Measurements from ENCODE around the gene SLC6A11. TPM values are rescaled to one million over a fixed set of nuclear protein-coding genes. Genes with fewer than 3 reads are reported as not detected.

The SLC6A11 gene
- total RNA-seq: not detected
- polyA plus RNA-seq: under 1 TPM in 1 of 3 donors, not detected in 2; 0.06 TPM
- long read RNA-seq, donor 1: 0 reads
- long read RNA-seq, donor 2: 0 reads

DNA sequence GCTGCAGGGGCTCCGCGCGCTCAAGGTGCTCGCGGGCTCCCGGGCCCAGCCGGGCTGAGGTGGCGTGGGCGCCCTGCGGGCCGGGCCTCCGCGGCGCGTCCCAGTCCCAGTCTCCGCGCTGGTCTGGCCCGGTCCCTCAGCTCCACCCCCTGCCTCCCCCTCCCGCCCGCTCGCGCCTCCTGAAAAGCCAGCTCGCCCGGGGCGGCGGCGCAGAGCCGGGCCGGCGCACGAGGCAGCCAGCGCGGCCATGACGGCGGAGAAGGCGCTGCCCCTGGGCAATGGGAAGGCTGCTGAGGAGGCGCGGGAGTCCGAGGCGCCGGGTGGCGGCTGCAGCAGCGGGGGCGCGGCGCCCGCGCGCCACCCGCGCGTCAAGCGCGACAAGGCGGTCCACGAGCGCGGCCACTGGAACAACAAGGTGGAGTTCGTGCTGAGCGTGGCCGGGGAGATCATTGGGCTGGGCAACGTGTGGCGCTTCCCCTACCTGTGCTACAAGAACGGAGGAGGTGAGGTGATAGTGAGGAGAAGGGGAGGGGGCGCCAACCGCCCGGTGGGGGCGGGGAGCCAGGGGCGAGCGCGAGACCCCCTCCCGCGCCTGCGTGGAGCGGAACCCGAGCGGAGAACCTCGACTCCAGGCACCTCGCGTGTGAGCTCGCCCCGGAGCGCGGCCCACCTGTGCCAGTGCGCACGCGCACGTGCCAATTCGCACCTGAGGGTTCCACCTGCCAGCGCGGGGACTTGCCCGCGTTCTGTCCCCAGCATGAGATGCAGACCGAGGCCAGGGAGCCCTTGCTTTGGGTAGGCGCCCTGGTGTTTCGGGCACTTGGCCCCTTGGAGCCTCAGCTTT is at the start of gene SLC6A11:
Gene SLC6A11, plus strand, starts transcription at position 210 of the 844 bp plus-strand sequence. Its CDS starts 38 bp downstream, at position 248.
- peaks cover 5 to 37% (median 6%) of the 10 kb centered on the region in 3 donors for H3K27me3 ChIP-seq (ENCODE audit: insufficient read depth in 3 of 3, low read length in 2 of 3)
- H3K4me3 ChIP-seq: peak within 1 kb of the TSS; percentile 52

GRCh38 chr3:10768708-10769394 is 47.2 kb upstream of the SLC6A11 start:
- Histone ChIP-seq H3K27me3 (ENCODE audit: insufficient read depth in 3 of 3, low read length in 2 of 3) (peaks cover 0 to 63% (median 15%) of the 10 kb centered on the region in 3 donors), H3K4me3 (no peak overlapping the region), H3K36me3 (ENCODE audit: insufficient read depth in 1 of 2, low read depth in 1 of 2) (no peaks in the 10 kb centered on the region), H3K9me3 (no peaks in the 10 kb centered on the region), H3K27ac (no peak overlapping the region), H3K4me1 (no peaks in the 10 kb centered on the region)
- WGBS, 3 donors: 69 to 75% (median 72%) methylated on average over 10 of the region's 10 CpGs
- no peak for ATAC-seq
- intact Hi-C loops (cut with DNase I): no loop called here
- no peak for TF ChIP-seq CTCF (IDR thresholded peaks at IDR 0.05)
- no peak for DNase-seq

More for the DNA sequence above, at the start of gene SLC6A11:
- no peaks in the 10 kb centered on the region for H3K36me3 ChIP-seq (ENCODE audit: insufficient read depth in 1 of 2, low read depth in 1 of 2)
- DNase-seq: no peak
- intact Hi-C loops (cut with DNase I): no loop called here
- no peaks in the 10 kb centered on the region for H3K9me3 ChIP-seq
- peak in 1 of 4 donors; percentile 37 for ATAC-seq
- no peaks in the 10 kb centered on the region for H3K4me1 ChIP-seq
- no peak within 1 kb of the TSS for H3K27ac ChIP-seq
- no peak for TF ChIP-seq CTCF (IDR thresholded peaks at IDR 0.05)
- 4% methylated on average over 70 to 96 of the region's 96 CpGs for WGBS, 3 donors

DNA sequence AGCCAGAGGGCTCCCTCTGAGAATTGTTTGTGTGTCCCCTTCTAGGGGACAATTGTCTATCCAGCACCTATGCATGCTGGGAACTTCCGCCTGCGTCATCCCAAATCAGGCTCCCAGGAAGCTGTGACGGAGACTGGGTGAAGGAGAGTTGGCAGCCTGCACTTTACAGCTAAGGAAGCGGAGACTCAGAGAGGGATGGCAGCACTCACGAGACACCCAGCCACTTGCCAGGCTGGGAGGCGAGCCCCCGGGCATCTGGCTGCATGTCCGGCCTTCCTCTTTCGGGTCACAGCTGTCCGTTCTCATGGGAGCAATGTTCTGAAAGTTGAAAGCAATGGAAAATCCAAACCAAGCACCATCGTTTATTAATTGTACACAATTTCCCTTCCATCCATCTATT is 45.5 kb upstream of the SLC6A11 start:
- H3K27ac ChIP-seq: no peak overlapping the region
- H3K9me3 ChIP-seq: no peaks in the 10 kb centered on the region
- no peak for ATAC-seq
- H3K27me3 ChIP-seq (ENCODE audit: insufficient read depth in 3 of 3, low read length in 2 of 3): peaks cover 0 to 60% (median 15%) of the 10 kb centered on the region in 3 donors
- H3K4me1 ChIP-seq: no peaks in the 10 kb centered on the region
- intact Hi-C loops (cut with DNase I): no loop called here
- 39 to 61% (median 43%) methylated on average over 11 of the region's 11 CpGs for WGBS, 3 donors
- no peak overlapping the region for H3K4me3 ChIP-seq
- H3K36me3 ChIP-seq (ENCODE audit: insufficient read depth in 1 of 2, low read depth in 1 of 2): no peaks in the 10 kb centered on the region
- no peak for DNase-seq
- no peak for TF ChIP-seq CTCF (IDR thresholded peaks at IDR 0.05)

- intact Hi-C loops (cut with DNase I): no loop called here
- Histone ChIP-seq H3K27me3 (ENCODE audit: insufficient read depth in 3 of 3, low read length in 2 of 3) (peaks cover 0 to 55% (median 13%) of the 10 kb centered on the region in 3 donors), H3K4me1 (no peaks in the 10 kb centered on the region), H3K36me3 (ENCODE audit: insufficient read depth in 1 of 2, low read depth in 1 of 2) (no peaks in the 10 kb centered on the region), H3K9me3 (no peaks in the 10 kb centered on the region), H3K27ac (no peak overlapping the region), H3K4me3 (no peak overlapping the region)
- no peak for TF ChIP-seq CTCF (IDR thresholded peaks at IDR 0.05)
- 44 to 54% (median 49%) methylated on average over 3 of the region's 3 CpGs for WGBS, 3 donors
- DNase-seq (no peak), ATAC-seq (no peak)
These were observed 45.0 kb upstream of the SLC6A11 start for GRCh38 chr3:10770981-10771380.

Data from psoas muscle (tissue), 8 donors.